HG03159 (cell line): ENCODE data around the gene SVIL.
"Not testable (repeated sequence)": the region's sequence is repeated elsewhere in the genome, so short reads cannot be mapped to it uniquely, and the experiment has no call there.

Source experiments
- ATAC-seq: cut with Tn5 transposase; IDR thresholded peaks from one replicate; pipeline ENCODE4 v1.9.1; 2021; ENCODE audit warnings: mild to moderate bottlenecking, moderate library complexity; ENCODE audit not compliant: unreplicated experiment

Gene SVIL

GRCh38 chr10:29582769-29583168 is 52.0 kb downstream of the SVIL start:
- not testable (repeated sequence) for ATAC-seq

- no peak for ATAC-seq
These were observed 55.3 kb downstream of the SVIL start for GRCh38 chr10:29579455-29579970.

GRCh38 chr10:29578457-29578856 is 56.3 kb downstream of the SVIL start:
- no peak for ATAC-seq

GRCh38 chr10:29576681-29577080 is 58.1 kb downstream of the SVIL start:
- no peak for ATAC-seq

- no peak for ATAC-seq
These were observed 59.7 kb downstream of the SVIL start for GRCh38 chr10:29575098-29575455.

GRCh38 chr10:29574212-29575097 is 60.3 kb downstream of the SVIL start:
- ATAC-seq: not testable (repeated sequence)

GRCh38 chr10:29570248-29570647 is 64.5 kb downstream of the SVIL start:
- not testable (repeated sequence) for ATAC-seq

GRCh38 chr10:29569795-29570194 is 65.0 kb downstream of the SVIL start:
- no peak for ATAC-seq

GRCh38 chr10:29567003-29567402 is 67.8 kb downstream of the SVIL start:
- ATAC-seq: no peak

- not testable (repeated sequence) for ATAC-seq
These were observed 68.6 kb downstream of the SVIL start for GRCh38 chr10:29566209-29566608.

- no peak for ATAC-seq
These were observed 71.2 kb downstream of the SVIL start for GRCh38 chr10:29563420-29564035.

- ATAC-seq: peak; percentile 74
These were observed 71.8 kb downstream of the SVIL start for GRCh38 chr10:29563006-29563405.

GRCh38 chr10:29559996-29560395 is 74.8 kb downstream of the SVIL start:
- no peak for ATAC-seq

- no peak for ATAC-seq
These were observed 77.1 kb downstream of the SVIL start for GRCh38 chr10:29557665-29558064.

- ATAC-seq: no peak
These were observed 78.9 kb downstream of the SVIL start for GRCh38 chr10:29555746-29556481.

GRCh38 chr10:29555091-29555745 is 79.6 kb downstream of the SVIL start:
- ATAC-seq: no peak

- ATAC-seq: no peak
These were observed 80.1 kb downstream of the SVIL start for GRCh38 chr10:29554660-29555059.

GRCh38 chr10:29553544-29554250 is 81.1 kb downstream of the SVIL start:
- ATAC-seq: no peak

GRCh38 chr10:29553116-29553515 is 81.7 kb downstream of the SVIL start:
- ATAC-seq: not testable (repeated sequence)

- not testable (repeated sequence) for ATAC-seq
These were observed 85.3 kb downstream of the SVIL start for GRCh38 chr10:29549493-29549892.
